ENCODE data around the gene POU2F3. TPM values are rescaled to one million over a fixed set of nuclear protein-coding genes. Genes with fewer than 3 reads are reported as not detected.

The POU2F3 gene
- total RNA-seq, 1 donor from 2014 or later = not detected

DNA sequence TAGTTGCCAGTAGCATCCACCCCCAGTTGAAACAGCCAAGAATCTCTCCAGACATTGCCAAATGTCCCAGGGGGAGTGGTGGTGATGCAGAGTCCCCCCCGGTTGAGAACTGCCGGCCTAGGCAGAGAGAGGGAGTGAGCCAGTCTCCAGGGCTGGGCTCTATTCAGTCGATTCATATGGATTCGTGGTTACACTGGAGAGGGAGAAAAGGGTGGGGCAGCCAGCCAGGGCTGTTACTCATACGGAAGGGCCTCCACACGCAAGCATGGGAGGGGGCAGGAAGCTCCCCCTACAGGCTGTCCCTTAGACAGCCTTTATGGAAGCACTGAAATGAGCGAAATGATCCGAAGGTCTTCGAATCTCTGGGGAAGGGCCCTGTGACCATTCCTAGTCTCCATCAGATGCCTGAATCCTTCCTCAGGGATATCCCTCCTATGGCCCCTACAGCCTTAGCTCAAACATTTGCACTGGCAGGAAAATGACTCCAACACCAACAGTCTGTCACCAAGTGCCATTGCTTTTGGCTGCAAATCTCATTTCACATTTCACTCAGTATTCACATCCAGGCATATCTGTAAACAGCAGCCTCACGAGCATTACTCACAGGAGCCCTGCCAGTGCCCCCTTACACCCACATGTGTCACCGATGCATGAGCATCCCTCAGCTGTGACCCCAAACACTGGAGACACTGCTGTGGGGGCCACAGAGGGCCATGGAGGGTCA is 66.7 kb downstream of the POU2F3 start:
- DNase-seq = no peak
- Mint-ChIP-seq H3K27ac (no peak overlapping the region), H3K36me3 (ENCODE audit: low read depth) (no peaks in the 10 kb centered on the region), H3K9me3 (no peaks in the 10 kb centered on the region), H3K27me3 (peaks cover 15% of the 10 kb centered on the region), H3K4me3 (no peak overlapping the region), H3K4me1 (peaks cover 2% of the 10 kb centered on the region)
- intact Hi-C loops (cut with micrococcal nuclease) = no loop called here

DNA sequence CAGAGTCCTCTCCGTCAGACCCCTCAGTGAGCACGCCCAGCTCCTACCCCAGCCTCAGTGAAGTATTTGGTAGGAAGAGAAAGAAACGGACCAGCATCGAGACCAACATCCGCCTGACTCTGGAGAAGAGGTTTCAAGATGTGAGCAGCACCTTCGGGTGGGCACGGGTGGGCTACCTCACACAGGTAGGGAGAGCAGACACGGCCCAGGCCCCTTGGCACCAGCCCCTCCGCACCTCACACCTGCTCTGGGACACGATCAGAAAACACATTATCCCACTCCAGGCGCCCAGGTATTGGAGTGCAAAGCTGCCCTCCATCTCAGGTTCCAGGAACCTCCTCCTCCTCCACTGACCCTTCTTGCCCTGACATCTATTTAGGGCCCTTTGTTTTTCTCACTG is 67.5 kb downstream of the POU2F3 start:
- intact Hi-C loops (cut with micrococcal nuclease) = no loop called here
- H3K36me3 Mint-ChIP-seq (ENCODE audit: low read depth) = no peaks in the 10 kb centered on the region
- no peak overlapping the region for H3K27ac Mint-ChIP-seq
- H3K9me3 Mint-ChIP-seq = no peaks in the 10 kb centered on the region
- DNase-seq = no peak
- peaks cover 12% of the 10 kb centered on the region for H3K27me3 Mint-ChIP-seq
- H3K4me1 Mint-ChIP-seq = peaks cover 2% of the 10 kb centered on the region
- H3K4me3 Mint-ChIP-seq = no peak overlapping the region

DNA sequence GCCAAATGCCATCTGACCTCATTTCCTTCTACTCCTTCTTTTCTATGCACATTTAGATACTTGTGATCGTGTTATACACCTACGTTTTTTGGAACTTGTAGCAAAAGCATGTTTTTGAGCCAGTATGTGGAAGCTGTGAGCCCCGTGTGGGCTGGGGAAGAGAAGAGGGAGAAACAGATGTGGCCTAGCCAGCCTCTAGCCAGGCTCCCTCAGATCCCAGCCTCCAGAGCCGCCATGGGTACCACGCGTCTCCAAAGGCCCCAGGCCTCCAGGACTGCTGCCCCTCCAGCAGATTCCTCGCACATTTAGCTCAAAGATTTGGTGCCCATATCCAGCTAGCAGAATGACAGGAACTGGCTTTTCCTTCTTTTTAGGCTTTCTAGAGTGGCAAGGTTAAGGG is 68.1 kb downstream of the POU2F3 start:
- Mint-ChIP-seq H3K4me3 (no peak overlapping the region), H3K27ac (no peak overlapping the region), H3K9me3 (no peaks in the 10 kb centered on the region), H3K4me1 (peaks cover 2% of the 10 kb centered on the region), H3K27me3 (peaks cover 17% of the 10 kb centered on the region), H3K36me3 (ENCODE audit: low read depth) (no peaks in the 10 kb centered on the region)
- no peak for DNase-seq
- intact Hi-C loops (cut with micrococcal nuclease) = no loop called here

DNA sequence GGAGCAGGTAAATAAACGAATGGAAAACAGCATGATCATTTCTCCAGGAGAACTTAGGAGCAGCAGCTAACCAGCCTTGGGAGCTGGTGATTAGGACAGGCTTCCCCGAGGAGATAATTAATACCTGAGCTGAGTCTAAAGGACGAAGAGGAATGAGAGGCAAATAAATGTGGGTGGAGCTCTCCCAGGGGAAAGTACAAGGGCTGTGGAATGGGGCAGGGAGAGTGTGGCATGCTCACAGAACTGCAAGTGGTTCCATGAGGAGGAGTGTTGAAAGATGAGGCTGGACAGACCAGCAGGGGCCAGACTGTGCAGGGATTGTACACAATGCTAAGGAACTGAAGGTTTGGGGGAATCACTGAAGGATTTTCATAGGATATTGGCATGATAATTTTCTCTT is 70.9 kb downstream of the POU2F3 start:
- no peaks in the 10 kb centered on the region for H3K9me3 Mint-ChIP-seq
- intact Hi-C loops (cut with micrococcal nuclease) = no loop called here
- no peak overlapping the region for H3K27ac Mint-ChIP-seq
- no peak overlapping the region for H3K4me3 Mint-ChIP-seq
- DNase-seq = no peak
- H3K36me3 Mint-ChIP-seq (ENCODE audit: low read depth) = no peaks in the 10 kb centered on the region
- H3K4me1 Mint-ChIP-seq = no peaks in the 10 kb centered on the region
- peaks cover 10% of the 10 kb centered on the region for H3K27me3 Mint-ChIP-seq

DNA sequence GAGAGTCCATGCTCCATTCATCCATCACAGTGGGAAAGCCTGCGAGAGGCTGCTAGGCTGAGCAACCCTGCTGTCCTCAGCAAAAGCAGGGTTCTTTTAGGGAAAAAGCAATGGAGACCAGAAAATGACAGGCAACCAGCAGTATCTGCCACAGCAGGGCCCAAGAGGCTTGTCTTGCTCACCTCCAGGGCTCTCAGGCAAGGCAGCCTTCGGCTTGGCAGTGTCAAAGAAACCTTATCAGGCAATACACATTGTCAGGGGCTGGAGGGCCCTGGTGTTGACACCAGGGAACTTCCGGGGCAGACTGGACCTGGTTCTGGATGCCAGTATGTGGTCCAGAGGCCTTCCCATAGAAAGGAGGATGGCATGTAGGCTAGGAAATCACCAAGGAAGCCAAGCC is 74.9 kb downstream of the POU2F3 start:
- H3K4me1 Mint-ChIP-seq = no peaks in the 10 kb centered on the region
- H3K4me3 Mint-ChIP-seq = no peak overlapping the region
- H3K9me3 Mint-ChIP-seq = no peaks in the 10 kb centered on the region
- no peak overlapping the region for H3K27ac Mint-ChIP-seq
- intact Hi-C loops (cut with micrococcal nuclease) = no loop called here
- DNase-seq = no peak
- H3K36me3 Mint-ChIP-seq (ENCODE audit: low read depth) = no peaks in the 10 kb centered on the region
- peaks cover 27% of the 10 kb centered on the region for H3K27me3 Mint-ChIP-seq

DNA sequence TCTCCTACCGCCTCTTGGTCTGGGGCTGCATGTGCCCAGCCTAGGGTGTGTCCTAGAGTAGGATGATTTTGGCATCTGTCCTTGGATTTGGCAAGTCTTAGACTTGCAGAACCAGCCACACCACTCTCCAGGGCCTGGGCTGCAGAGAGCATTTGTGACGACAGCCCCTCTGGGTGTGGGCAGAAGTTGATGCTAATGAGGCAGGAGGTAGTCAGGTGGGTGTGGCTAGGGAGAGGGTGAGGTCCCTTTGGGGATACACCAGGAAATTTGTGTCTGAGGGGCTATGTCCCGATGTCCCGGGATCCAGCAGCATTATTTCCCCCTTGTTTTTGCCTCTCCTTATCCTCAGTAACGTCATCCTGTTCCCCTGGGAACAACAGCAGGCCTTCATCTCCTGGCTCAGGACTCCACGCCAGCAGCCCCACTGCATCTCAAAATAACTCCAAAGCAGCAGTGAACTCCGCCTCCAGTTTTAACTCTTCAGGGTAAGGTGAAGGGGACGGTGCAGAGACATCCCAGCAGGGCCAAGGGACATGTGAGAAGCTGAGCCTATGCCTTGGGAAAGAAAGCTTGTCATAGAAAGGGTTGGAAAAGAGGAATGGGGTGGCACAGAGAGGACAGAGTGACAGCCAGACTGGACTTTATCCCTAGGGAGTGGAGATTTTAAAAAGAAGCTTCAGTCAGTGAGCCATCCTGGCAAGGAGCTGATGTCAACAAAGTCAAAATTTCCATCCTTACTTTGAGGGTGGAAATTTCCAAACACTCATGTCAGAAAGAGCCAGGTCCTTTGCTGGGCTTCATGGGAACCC is 77.1 kb downstream of the POU2F3 start:
- H3K9me3 Mint-ChIP-seq = no peaks in the 10 kb centered on the region
- no peak overlapping the region for H3K4me3 Mint-ChIP-seq
- no peaks in the 10 kb centered on the region for H3K36me3 Mint-ChIP-seq (ENCODE audit: low read depth)
- peaks cover 34% of the 10 kb centered on the region for H3K27me3 Mint-ChIP-seq
- no peak for DNase-seq
- intact Hi-C loops (cut with micrococcal nuclease) = no loop called here
- no peak overlapping the region for H3K27ac Mint-ChIP-seq
- no peaks in the 10 kb centered on the region for H3K4me1 Mint-ChIP-seq

DNA sequence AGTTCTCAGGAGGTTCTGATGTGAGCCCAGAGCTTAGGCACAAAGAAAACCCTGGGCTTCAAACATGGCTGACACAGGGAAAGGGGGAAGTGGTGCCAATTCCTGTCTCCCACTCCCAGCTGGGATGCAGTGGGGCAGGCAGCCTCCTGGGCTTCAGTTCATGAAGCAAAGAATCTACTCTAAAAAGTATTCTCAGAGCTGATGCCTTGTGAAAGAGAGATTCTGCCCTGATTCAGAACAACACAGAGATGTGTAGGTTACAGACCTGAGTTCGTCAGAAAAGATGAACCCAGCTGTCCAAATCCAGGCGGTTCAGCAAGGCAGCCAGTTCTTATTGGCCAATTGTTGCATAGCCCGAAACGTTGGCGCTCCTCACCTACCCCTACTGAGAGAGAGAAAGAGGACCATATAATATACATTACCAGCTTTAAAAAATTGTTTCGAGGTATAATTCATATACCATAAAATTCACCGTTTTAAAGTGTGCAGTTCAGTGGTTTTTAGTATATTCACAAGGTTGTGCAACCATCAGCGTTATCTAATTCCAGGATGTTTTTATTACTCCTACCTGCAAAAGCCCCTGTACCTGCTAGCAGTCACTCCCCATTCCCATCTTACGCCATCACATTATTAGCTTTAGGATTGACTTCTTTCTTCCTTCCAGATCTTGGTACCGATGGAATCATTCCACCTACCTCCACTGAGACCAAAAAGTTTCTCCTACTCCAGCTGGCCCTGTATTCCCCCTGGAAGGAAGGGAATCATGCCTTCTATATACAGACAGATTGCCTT is 77.9 kb downstream of the POU2F3 start:
- intact Hi-C loops (cut with micrococcal nuclease) = no loop called here
- H3K4me1 Mint-ChIP-seq = no peaks in the 10 kb centered on the region
- H3K9me3 Mint-ChIP-seq = no peaks in the 10 kb centered on the region
- H3K4me3 Mint-ChIP-seq = no peak overlapping the region
- no peak overlapping the region for H3K27ac Mint-ChIP-seq
- peaks cover 32% of the 10 kb centered on the region for H3K27me3 Mint-ChIP-seq
- H3K36me3 Mint-ChIP-seq (ENCODE audit: low read depth) = no peaks in the 10 kb centered on the region
- DNase-seq = no peak

DNA sequence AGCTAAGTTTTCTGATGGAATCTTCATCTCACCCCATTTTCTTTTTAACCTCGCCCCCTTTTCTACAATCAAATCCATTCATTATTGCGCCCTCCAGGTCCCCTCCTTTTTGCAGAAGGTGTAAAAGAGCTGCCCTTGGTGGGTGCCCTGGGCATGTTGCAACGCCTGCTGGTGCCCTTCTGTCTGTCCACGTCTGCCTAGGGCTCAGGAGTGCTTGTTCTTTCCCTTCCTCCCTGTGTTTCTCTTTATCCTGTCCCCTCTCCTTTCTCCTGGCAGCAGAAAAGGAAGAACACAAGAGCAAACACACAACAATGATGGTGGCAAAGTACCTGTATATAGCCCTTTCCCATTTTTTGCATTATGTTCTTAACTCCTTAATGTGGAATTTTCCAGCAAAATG is 79.0 kb downstream of the POU2F3 start:
- no peak for DNase-seq
- Mint-ChIP-seq H3K36me3 (ENCODE audit: low read depth) (no peaks in the 10 kb centered on the region), H3K4me3 (no peak overlapping the region)

DNA sequence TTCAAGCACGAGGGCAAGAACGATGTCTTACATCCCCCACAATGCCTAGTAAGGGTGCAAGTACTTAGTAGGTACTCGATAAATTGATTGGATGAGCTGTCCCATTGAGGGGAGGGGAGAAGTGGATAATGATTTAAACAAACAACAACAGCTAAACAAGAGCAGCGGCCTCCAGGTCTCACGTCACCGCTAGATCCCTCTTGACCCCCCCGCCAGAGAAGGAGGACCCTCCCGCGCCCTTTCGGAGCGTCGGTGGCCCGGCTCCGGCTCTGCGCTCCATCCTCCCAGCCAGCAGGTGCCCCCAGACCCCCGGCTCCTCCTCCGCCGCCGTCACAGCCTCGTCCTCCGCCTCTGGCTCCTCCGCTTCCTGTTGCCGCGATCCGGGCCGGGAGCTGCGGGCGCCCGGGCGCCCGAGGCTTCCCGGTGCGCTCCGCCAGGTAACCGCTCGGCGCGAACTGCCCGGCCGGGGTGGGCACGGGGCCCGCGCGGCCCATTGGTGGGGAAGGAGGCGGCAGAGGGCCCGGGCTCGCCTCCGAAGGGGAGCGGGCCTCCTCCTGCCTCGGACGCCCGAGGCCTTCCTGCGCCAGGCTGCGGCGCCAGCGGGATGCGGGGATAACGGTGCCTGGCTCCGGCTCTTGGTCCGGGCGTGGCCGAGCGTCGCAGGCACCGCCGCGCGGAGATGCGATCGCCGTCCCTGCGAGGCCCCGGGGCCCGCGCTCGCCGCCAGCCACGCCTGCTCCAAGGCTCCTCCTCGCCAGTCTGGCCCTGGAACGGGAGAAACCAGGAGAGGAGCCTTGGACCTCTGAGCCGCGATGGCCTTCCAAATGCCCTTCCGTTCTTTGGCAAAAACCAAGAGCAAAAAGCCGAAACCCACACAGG is 85.2 kb downstream of the POU2F3 start, which contains the start of gene TLCD5:
Gene TLCD5, plus strand, starts transcription at position 368 of the 879 bp plus-strand sequence. CDS start 2,143 bp downstream, outside the sequence.
- Mint-ChIP-seq H3K36me3 (ENCODE audit: low read depth) (no peaks in the 10 kb centered on the region), H3K4me1 (peaks cover 8% of the 10 kb centered on the region), H3K9me3 (peaks cover 6% of the 10 kb centered on the region), H3K27ac (no peak within 1 kb of the TSS), H3K4me3 (peak within 1 kb of the TSS; percentile 67), H3K27me3 (peaks cover 63% of the 10 kb centered on the region)
- DNase-seq = peak; percentile 81
- intact Hi-C loops (cut with micrococcal nuclease) = no loop called here

More for the DNA sequence above, 79.0 kb downstream of the POU2F3 start:
- Mint-ChIP-seq H3K4me1 (no peaks in the 10 kb centered on the region), H3K9me3 (no peaks in the 10 kb centered on the region), H3K27me3 (peaks cover 38% of the 10 kb centered on the region), H3K27ac (no peak overlapping the region)
- intact Hi-C loops (cut with micrococcal nuclease) = no loop called here

DNA sequence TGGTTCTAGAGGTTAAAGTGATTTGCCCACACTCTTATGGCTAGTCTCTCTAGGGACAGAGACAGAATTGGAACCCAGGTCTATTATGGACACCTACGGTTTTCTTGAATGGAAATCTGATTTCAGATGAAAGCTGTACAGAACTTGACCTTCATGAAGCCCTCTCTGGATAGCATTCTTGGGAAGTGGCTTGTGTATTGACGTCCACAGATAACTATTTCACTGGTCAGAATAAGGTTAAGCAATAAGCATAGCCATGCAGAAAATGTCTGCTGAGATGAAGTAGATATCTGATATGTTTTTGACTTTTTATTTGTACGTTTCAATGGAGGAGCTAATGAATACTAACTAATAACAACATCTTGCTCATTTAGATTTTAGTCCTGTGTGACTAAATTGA is 86.3 kb downstream of the POU2F3 start:
- H3K4me3 Mint-ChIP-seq = peak overlapping the region; percentile 55
- DNase-seq = no peak
- H3K4me1 Mint-ChIP-seq = peaks cover 8% of the 10 kb centered on the region
- H3K27me3 Mint-ChIP-seq = peaks cover 63% of the 10 kb centered on the region
- peaks cover 6% of the 10 kb centered on the region for H3K9me3 Mint-ChIP-seq
- intact Hi-C loops (cut with micrococcal nuclease) = no loop called here
- no peaks in the 10 kb centered on the region for H3K36me3 Mint-ChIP-seq (ENCODE audit: low read depth)
- no peak overlapping the region for H3K27ac Mint-ChIP-seq

DNA sequence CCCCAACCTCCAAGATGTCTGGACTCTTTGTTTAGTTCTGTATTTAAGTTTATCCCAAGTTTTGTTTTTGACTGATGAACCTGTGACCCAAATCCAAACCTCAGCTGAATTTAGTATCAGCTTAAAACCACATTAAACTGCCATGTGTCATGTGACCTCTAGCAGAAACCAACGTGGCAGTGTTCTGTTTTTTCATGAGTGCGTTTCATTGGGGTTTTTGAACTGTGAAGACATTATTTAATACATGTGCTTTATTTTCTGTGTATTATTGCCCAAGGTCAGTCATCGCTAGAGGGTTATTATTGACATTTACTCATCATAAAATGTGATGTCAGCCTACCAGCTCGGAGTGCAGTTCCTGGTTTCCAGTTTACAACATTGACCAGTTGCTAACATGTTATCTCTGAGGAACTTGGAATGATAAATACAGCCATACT is 86.9 kb downstream of the POU2F3 start:
- intact Hi-C loops (cut with micrococcal nuclease) = no loop called here
- Mint-ChIP-seq H3K4me3 (no peak overlapping the region), H3K9me3 (peaks cover 6% of the 10 kb centered on the region), H3K27me3 (peaks cover 65% of the 10 kb centered on the region), H3K36me3 (ENCODE audit: low read depth) (no peaks in the 10 kb centered on the region), H3K27ac (no peak overlapping the region), H3K4me1 (peaks cover 8% of the 10 kb centered on the region)
- no peak for DNase-seq

DNA sequence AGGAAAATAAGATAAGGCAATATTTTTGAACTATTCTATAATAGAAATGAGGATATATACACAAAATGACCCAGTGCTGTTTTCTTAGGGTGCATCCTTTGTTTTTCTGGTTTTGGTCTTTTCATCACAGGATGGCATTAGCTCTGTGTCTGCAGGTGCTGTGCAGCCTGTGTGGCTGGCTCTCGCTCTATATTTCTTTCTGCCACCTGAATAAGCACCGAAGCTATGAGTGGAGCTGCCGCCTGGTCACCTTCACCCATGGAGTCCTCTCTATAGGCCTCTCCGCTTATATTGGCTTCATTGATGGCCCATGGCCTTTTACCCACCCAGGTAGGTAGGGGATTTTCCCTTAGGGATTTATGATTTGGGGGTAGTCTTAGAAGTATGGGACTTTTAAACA is 87.4 kb downstream of the POU2F3 start:
- Mint-ChIP-seq H3K4me3 (no peak overlapping the region), H3K4me1 (peaks cover 8% of the 10 kb centered on the region), H3K27me3 (peaks cover 66% of the 10 kb centered on the region), H3K9me3 (peaks cover 6% of the 10 kb centered on the region), H3K27ac (no peak overlapping the region), H3K36me3 (ENCODE audit: low read depth) (no peaks in the 10 kb centered on the region)
- intact Hi-C loops (cut with micrococcal nuclease) = no loop called here
- no peak for DNase-seq

DNA sequence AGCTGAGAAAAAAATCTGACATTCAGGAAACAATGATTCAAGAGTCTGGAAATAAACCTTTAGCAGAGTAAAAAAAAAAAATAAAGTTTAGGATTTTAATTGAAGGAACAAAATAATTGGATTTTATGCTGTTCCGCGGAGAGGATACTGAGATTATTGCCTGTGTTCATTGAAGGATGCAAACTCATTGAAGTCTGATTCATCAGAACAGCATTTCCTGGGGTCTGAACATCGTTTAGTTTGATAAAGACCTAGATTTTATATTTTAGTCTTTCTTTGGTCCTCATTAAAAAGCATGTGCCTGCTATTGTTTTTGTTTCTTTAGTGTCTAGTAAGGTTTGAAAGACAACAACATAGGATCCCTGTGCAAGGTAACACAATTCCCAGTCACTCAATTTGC is 89.6 kb downstream of the POU2F3 start:
- no peak overlapping the region for H3K4me3 Mint-ChIP-seq
- peaks cover 6% of the 10 kb centered on the region for H3K9me3 Mint-ChIP-seq
- H3K27me3 Mint-ChIP-seq = peaks cover 57% of the 10 kb centered on the region
- peaks cover 8% of the 10 kb centered on the region for H3K4me1 Mint-ChIP-seq
- H3K36me3 Mint-ChIP-seq (ENCODE audit: low read depth) = no peaks in the 10 kb centered on the region
- no peak overlapping the region for H3K27ac Mint-ChIP-seq
- no peak for DNase-seq
- intact Hi-C loops (cut with micrococcal nuclease) = no loop called here

All from activated CD4-positive, alpha-beta T cell treated with anti-CD3 and anti-CD28 coated beads, Interleukin-2, amount 10 ng/mL, durations not matched to agents 24 days and 14 days (primary cell).